Measurements from ENCODE around the gene VPS37D. TPM values are rescaled to one million over a fixed set of nuclear protein-coding genes. Genes with fewer than 3 reads are reported as not detected.

The VPS37D gene
- total and polyA plus RNA-seq, 5 donors: 1.6 to 2.5 (median 2.1) TPM

DNA sequence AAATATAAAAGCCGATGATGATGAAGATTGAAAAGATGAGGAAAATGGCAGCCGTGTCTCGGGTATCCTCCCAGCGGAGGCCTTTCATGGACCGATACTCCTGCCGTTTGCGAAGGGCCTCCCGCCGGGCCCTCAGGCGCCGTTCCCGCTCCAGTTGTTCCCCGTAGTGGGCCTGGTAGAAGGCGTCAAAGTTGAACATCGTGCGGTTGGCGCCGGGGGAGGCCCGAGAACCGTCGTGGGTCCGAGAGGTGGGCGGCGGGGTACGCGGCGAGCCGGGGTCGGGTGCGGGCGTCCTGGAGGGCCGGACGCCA is 15.1 kb downstream of the VPS37D start:
- DNase-seq (peak in 1 of 3 donors; percentile 48), ATAC-seq (no peak)
- intact Hi-C loops (cut with DNase I): no loop called here
- WGBS: under 1% methylated on average over 33 of the region's 33 CpGs
- no peaks in the 10 kb centered on the region for H3K27me3 ChIP-seq (ENCODE audit: control insufficient read depth, insufficient read depth)
- no peaks in the 10 kb centered on the region for H3K9me3 ChIP-seq (ENCODE audit: control insufficient read depth, low read length)
- peak overlapping the region; percentile 97 for H3K4me3 ChIP-seq (ENCODE audit: low read length)
- peaks cover 3% of the 10 kb centered on the region for H3K4me1 ChIP-seq (ENCODE audit: control insufficient read depth, insufficient read depth, low read length)
- peak overlapping the region; percentile 82 for H3K27ac ChIP-seq (ENCODE audit: low read length)

DNA sequence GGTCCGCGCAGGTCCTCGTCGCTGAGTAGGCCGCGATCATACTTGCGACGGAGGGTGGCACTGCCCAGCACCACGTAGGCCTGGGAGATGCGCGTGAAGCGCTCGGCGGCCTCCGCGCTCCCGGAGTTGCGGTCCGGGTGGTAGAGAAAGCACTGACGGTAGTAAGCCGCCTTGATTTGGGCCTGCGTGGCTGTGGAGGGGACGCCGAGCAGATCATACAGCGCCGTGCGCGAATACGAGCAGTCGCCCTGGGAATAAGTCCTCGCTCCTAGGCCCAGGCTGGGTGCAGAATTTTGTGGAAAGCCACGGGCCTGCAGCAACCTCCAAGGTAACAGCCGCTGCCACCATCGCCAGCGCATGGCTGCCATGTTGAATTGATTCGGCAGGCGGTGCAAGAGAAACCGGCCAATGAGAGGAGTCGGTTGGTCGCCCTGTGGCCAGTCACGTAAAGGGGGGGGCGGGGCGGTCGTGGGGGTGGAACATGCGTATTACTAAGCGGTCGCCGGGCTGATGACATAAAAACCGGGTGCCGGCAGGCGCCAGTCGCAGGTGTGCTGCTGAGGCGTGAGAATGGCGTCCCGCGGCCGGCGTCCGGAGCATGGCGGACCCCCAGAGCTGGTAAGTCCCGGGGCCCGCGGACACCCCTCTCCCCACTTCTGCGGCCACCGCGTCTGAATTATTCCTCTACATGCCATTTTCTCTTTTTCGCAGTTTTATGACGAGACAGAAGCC is 15.6 kb downstream of the VPS37D start, which contains the start of the genes BUD23 and DNAJC30:
TSS of gene BUD23 (plus strand) at position 542 of the 732 bp plus-strand sequence. CDS start at position 571, 29 bp downstream.
TSS of gene DNAJC30 (minus strand) at position 398 of the 732 bp plus-strand sequence. CDS start at position 368, 30 bp downstream.
- no peaks in the 10 kb centered on the region for H3K9me3 ChIP-seq (ENCODE audit: control insufficient read depth, low read length)

DNA sequence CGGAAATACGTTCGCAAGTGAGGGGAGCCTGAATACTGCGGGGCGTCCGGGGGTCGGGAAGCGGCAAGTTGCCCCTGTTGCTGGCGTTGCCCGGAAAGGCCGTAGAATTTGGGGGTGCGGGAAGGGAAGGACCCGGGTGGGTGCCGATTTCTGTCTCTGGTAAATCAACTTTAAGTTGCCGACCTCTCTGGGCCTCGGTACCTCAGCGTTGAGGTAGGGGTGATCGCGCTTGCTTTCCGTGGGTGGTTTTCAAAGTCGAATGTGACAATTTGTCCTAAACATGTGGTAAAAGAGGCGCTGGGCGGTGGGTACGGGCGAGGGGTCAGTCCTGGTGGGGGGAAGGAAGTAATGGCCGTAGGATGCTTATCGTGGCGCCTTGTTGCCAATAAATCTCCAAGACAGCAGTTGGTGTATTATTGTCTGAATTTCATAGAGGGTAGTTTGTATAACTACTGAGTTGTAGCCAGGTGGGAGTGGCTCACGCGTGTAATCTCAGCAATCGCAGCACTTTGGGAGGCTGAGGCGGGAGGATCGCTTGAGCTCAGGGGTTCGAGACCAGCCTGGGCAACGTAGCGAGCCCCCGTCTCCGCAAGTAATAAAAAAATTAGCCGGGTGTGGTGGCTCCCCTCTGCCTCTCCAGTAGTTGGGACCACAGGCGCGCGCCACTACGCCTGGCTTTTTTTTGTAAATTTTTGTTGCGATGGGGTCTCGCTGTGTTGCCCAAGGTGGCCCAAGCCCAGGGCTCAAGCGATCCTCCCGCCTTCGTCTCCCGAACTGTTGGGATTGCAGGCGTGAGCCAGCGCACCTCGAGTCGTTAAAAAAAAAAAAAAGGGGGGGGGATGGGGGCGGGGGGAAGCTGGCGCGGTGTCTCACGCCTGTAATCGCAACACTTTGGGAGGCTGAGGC is 16.4 kb downstream of the VPS37D start:
- Histone ChIP-seq H3K4me3 (ENCODE audit: low read length) (peak overlapping the region; percentile 97), H3K27ac (ENCODE audit: low read length) (peak overlapping the region; percentile 30), H3K27me3 (ENCODE audit: control insufficient read depth, insufficient read depth) (no peaks in the 10 kb centered on the region), H3K9me3 (ENCODE audit: control insufficient read depth, low read length) (no peaks in the 10 kb centered on the region), H3K4me1 (ENCODE audit: control insufficient read depth, insufficient read depth, low read length) (peaks cover 1% of the 10 kb centered on the region)
- DNase-seq (peak in 1 of 3 donors; percentile 46), ATAC-seq (no peak)
- WGBS: 30% methylated on average over 58 of the region's 58 CpGs
- intact Hi-C loops (cut with DNase I): no loop called here

More for the DNA sequence above, 15.6 kb downstream of the VPS37D start, which contains the start of the genes BUD23 and DNAJC30:
- peak; percentile 97 to 99 (median 99) for DNase-seq
- H3K27me3 ChIP-seq (ENCODE audit: control insufficient read depth, insufficient read depth): no peaks in the 10 kb centered on the region
- intact Hi-C loops (cut with DNase I): no loop called here
- WGBS: under 1% methylated on average over 68 of the region's 68 CpGs
- peak; percentile 97 to 98 for ATAC-seq
- peaks cover 3% of the 10 kb centered on the region for H3K4me1 ChIP-seq (ENCODE audit: control insufficient read depth, insufficient read depth, low read length)
- peak within 1 kb of the TSS; percentile 82 for H3K27ac ChIP-seq (ENCODE audit: low read length)
- H3K4me3 ChIP-seq (ENCODE audit: low read length): peak within 1 kb of the TSS; percentile 97

DNA sequence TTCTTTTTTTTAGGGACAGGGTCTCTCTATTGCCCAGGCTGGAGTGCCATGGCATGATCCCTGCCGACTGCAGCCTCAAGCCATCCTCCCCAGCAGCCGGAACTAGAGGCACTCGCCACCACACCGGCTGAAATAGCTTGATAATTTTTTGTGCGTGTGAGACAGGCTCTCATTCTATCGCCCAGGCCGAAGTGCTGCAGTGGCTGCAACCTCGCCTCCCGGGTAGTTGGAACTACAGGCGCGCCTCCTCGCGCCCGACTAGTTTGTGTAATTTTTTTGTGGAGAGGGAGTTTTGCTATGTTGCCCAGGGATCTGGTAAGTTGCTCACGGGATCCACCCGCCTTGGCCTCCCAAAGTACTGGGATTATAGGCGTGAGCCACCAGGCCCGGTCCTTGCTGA is 17.7 kb downstream of the VPS37D start:
- intact Hi-C loops (cut with DNase I): no loop called here
- WGBS: 95% methylated on average over 18 of the region's 18 CpGs
- Histone ChIP-seq H3K27ac (ENCODE audit: low read length) (no peak overlapping the region), H3K27me3 (ENCODE audit: control insufficient read depth, insufficient read depth) (no peaks in the 10 kb centered on the region), H3K9me3 (ENCODE audit: control insufficient read depth, low read length) (no peaks in the 10 kb centered on the region), H3K4me3 (ENCODE audit: low read length) (no peak overlapping the region), H3K4me1 (ENCODE audit: control insufficient read depth, insufficient read depth, low read length) (peaks cover 1% of the 10 kb centered on the region)
- DNase-seq: peak in 1 of 3 donors; percentile 36
- no peak for ATAC-seq

DNA sequence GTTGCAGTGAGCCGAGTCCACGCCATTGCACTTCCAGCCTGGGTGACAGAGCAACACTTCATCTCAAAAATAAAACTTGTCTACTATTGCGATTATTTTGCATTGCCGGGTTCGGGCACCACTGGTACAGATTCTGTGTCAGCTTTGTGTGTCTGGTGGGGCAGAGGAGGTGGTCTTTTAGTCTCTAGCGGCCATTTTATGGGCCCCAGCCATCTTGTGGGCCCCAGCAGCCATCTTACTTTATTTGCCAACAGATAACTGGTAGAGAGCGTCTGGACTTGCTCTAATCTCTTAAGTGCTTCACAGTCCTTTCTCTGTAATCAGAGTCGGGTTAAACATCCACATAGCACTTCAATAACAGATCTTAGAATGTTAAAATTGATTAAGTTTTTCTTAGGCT is 20.7 kb downstream of the VPS37D start:
- H3K4me1 ChIP-seq (ENCODE audit: control insufficient read depth, insufficient read depth, low read length): no peaks in the 10 kb centered on the region
- WGBS: 89% methylated on average over 8 of the region's 8 CpGs
- intact Hi-C loops (cut with DNase I): no loop called here

DNA sequence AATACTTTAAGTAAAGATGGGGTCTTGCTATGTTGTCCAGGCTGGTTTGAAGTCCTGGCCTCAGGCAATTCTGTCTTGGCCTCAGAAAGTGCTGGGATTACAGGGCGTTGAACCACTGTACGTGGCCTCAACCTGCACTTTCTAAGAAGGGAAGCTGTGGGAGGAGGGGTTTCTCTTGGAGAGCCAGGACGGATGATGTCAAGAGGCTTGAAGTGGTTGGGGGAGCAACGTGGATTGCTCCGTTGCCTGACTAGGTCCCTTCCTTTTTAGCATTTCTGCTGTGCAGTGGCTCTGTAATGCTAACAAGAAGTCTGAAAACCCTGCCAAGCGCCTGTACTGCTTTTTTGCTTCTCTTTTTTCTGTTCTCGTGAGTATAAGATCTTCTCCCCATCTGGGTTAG is 23.0 kb downstream of the VPS37D start:
- Histone ChIP-seq H3K9me3 (ENCODE audit: control insufficient read depth, low read length) (no peaks in the 10 kb centered on the region), H3K4me3 (ENCODE audit: low read length) (no peak overlapping the region), H3K27ac (ENCODE audit: low read length) (no peak overlapping the region), H3K27me3 (ENCODE audit: control insufficient read depth, insufficient read depth) (no peaks in the 10 kb centered on the region), H3K4me1 (ENCODE audit: control insufficient read depth, insufficient read depth, low read length) (no peaks in the 10 kb centered on the region)
- 70% methylated on average over 7 of the region's 7 CpGs for whole genome bisulfite sequencing
- intact Hi-C loops (cut with DNase I): no loop called here
- no peak for ATAC-seq
- DNase-seq: no peak

More for the DNA sequence above, 20.7 kb downstream of the VPS37D start:
- H3K9me3 ChIP-seq (ENCODE audit: control insufficient read depth, low read length): no peaks in the 10 kb centered on the region
- H3K27me3 ChIP-seq (ENCODE audit: control insufficient read depth, insufficient read depth): no peaks in the 10 kb centered on the region
- H3K27ac ChIP-seq (ENCODE audit: low read length): no peak overlapping the region
- ATAC-seq (no peak), DNase-seq (no peak)
- H3K4me3 ChIP-seq (ENCODE audit: low read length): no peak overlapping the region

DNA sequence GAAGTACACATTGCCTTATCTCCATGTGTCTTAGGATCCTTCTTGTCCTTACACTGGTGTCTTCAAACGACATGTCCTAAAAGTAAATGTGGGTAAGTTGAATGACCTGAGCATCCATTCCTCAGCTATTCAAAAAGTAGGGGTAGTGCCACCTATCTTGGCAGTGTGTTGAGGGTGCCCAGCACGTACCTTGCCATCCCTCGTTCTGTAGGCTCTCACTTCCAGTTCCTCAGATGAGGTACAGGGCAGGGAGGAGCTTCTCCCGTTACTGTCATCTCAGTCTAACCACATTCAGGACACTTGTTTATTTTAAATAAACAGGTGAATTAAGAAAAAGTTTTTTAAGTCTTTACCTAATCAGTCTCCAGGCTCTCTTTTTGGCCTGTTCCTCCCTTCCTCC is 28.7 kb downstream of the VPS37D start:
- 88% methylated on average over 4 of the region's 4 CpGs for WGBS
- intact Hi-C loops (cut with DNase I): no loop called here
- H3K9me3 ChIP-seq (ENCODE audit: control insufficient read depth, low read length): no peaks in the 10 kb centered on the region
- no peak for DNase-seq
- no peaks in the 10 kb centered on the region for H3K4me1 ChIP-seq (ENCODE audit: control insufficient read depth, insufficient read depth, low read length)
- no peak for ATAC-seq
- no peak overlapping the region for H3K27ac ChIP-seq (ENCODE audit: low read length)
- no peaks in the 10 kb centered on the region for H3K27me3 ChIP-seq (ENCODE audit: control insufficient read depth, insufficient read depth)
- H3K4me3 ChIP-seq (ENCODE audit: low read length): no peak overlapping the region

DNA sequence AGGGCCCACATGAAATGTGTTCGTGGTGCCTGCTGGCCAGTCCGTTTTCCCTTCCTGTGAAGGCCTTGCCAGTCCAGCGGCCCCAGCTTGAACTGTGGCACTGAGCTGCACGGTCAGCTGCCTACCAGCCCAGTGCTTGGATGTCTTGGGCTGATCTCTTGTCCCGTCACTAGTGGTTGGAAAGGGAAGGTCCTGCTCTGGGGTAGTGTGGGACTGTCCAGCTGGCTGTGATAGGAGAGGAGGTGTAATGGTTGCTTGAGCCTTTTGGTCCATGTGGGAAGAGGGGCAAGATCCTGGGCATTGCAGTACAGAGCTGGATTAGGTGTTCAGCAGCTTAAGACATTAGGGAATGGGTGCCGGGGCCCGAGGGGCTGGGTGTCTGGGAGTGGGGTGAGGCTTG is 30.8 kb downstream of the VPS37D start:
- Histone ChIP-seq H3K9me3 (ENCODE audit: control insufficient read depth, low read length) (no peaks in the 10 kb centered on the region), H3K4me1 (ENCODE audit: control insufficient read depth, insufficient read depth, low read length) (no peaks in the 10 kb centered on the region), H3K27ac (ENCODE audit: low read length) (no peak overlapping the region), H3K4me3 (ENCODE audit: low read length) (no peak overlapping the region), H3K27me3 (ENCODE audit: control insufficient read depth, insufficient read depth) (no peaks in the 10 kb centered on the region)
- intact Hi-C loops (cut with DNase I): no loop called here
- no peak for ATAC-seq
- no peak for DNase-seq
- 86% methylated on average over 7 of the region's 7 CpGs for WGBS

DNA sequence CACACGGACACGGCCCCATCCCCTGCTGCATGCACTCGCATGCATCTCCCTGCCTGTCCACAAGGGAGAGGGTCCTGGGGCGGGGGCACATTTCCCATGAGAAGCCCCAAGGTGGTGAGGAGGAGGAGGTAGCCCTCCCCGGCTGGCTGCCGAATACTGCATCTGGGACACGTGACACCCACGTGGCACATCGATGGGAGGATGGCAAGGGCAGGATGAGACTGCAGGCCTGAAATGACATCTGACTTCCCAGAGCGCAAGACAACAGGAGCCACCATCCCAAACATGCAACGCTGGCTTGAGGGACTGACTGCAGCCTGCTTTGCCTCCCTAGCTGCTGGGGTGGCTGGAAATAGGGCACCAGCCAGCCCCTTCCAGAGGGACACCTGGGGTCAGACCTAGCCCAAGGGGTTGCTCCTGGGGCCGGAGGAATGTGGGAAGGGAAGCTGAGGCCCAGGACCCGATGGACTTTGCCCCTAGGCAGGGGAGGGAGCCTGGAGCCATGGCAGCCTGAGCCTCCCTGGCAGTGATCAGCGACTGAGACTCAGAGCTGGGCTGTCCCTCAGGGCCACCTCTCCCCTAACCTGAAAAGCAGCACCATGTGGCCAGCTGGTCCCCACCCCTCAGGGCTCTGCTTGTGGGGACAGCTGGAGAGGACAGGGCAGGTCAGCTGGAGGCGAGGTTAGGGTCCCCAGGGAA is 31.9 kb downstream of the VPS37D start:
- Histone ChIP-seq H3K4me3 (ENCODE audit: low read length) (no peak overlapping the region), H3K9me3 (ENCODE audit: control insufficient read depth, low read length) (no peaks in the 10 kb centered on the region), H3K27me3 (ENCODE audit: control insufficient read depth, insufficient read depth) (no peaks in the 10 kb centered on the region), H3K4me1 (ENCODE audit: control insufficient read depth, insufficient read depth, low read length) (no peaks in the 10 kb centered on the region), H3K27ac (ENCODE audit: low read length) (no peak overlapping the region)
- 82% methylated on average over 15 of the region's 15 CpGs for WGBS
- DNase-seq (no peak), ATAC-seq (no peak)
- intact Hi-C loops (cut with DNase I): no loop called here

DNA sequence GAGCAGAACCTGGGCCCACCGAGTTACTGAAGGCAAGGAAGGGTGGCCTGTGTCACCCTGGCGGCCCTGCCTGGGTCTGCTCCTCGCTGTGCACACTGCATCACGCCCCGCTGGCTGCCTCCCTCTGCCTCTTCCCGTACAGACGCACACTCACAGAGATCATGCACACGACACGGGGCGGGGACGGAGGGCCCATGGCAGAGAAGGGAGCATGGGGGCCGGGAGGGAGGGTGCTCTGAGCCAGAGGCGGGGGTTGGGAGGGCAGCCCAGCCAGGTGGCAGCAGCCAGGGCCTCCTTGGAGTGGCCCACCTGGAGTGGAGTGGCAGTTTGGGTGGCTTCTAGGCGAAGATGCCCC is 32.4 kb downstream of the VPS37D start:
- Histone ChIP-seq H3K27ac (ENCODE audit: low read length) (no peak overlapping the region), H3K9me3 (ENCODE audit: control insufficient read depth, low read length) (no peaks in the 10 kb centered on the region), H3K27me3 (ENCODE audit: control insufficient read depth, insufficient read depth) (no peaks in the 10 kb centered on the region), H3K4me1 (ENCODE audit: control insufficient read depth, insufficient read depth, low read length) (no peaks in the 10 kb centered on the region), H3K4me3 (ENCODE audit: low read length) (no peak overlapping the region)
- DNase-seq: no peak
- WGBS: 86% methylated on average over 14 of the region's 14 CpGs
- intact Hi-C loops (cut with DNase I): no loop called here
- no peak for ATAC-seq
